Activated CD4-positive, alpha-beta T cell treated with anti-CD3 and anti-CD28 coated beads for 24 hours (primary cell): Measurements from ENCODE around the gene TUBA4B.

Source experiments
- DNase-seq, 2 donors: peaks; one replicate each; pipeline ENCODE4 v3.0.0-alpha.2; 2020; ENCODE audit warnings: low read depth in 2 of 2

TUBA4B gene

DNA sequence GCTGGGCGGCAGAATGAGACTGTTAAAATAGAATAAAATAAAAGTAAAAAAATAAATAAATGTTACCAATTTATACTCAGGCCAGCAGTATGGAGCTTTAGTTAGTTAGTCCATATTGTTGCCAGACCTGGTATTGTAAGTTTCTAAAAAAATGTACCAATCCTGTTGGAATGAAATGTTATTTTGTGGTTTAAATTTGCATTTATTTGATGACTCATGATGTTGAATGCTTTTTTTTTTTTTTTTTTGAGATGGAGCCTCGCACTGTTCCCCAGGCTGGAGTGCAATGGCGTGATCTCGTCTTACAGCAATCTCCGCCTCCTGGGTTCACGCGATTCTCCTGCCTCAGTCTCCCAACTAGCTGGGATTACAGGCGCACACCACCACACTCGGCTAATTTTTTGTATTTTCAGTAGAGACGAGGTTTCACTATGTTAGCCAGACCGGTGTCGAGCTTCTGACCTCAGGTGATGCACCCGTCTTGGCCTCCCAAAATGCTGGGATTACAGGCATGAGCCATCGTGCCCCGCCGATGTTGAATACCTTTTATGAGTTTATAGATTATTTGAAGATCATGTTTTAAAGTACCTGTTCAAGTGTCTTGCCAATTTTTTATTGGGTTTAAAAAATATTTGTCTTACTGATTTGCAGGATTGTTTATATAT lies 61.9 kb downstream of the TUBA4B start:
- no peak for DNase-seq
